Mesenteric fat pad (tissue), 1 donor: Measurements from ENCODE around the gene DTX2. TPM values are rescaled to one million over a fixed set of nuclear protein-coding genes. Genes with fewer than 3 reads are reported as not detected.
"Not testable (repeated sequence)": the region's sequence is repeated elsewhere in the genome, so short reads cannot be mapped to it uniquely, and the experiment has no call there.

ENCODE experiments used
- DNase-seq: peaks from one replicate; pipeline ENCODE4 v3.0.0-alpha.2; 2020; ENCODE audit warnings: low spot score
- total RNA-seq: library from RNA; stranded (reverse); fragmentation: NEBNext Ultra II Directional; extraction: Animal tissue kit (Norgen Biotek cat#: 25700); gene quantifications from one replicate; pipeline ENCODE4 v1.2.1, GENCODE V29; 2021
- donor health status: DM: yes; HTN: yes; CAD: no.

DTX2 gene
- total RNA-seq, 1 donor from 2014 or later = 35.0 TPM

DNA sequence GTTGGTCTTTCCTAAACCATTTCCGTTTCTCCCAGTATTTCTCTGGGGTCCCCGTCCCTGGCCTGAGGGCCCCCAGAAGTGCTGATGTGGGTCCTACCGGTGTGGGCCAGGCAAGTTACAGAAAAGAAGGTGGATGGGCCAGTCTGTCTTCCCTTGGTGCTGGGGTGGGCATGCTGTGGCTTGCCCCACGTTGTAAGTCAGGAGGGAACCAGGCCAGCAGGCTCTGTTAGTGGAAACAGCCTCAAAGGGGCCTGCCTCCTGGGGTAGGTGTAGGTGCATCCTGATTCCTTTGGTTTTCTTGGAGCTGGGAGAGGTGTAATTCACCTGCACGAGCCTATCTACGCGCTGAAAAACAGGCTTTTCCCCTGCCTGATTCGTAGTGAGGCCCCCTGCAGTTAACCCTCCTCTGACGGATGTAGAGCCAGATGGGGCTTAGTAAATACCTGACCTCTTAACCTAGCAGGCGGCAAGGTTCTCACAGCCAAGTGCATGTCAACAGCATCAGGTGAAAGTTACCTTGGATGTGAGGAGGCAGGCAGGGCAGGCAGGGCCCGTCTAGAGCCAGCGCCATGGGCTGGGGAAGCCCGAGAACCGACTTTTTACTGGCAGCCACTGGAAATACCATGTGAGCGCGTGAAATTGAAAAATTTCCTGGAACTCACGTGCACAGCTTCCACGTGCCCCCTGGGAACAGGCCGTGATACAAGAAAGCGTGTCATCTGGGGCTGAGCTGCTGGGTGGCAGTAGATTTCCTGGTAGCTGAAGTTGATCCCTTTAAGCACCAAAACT is 24.5 kb downstream of the DTX2 start:
- DNase-seq = not testable (repeated sequence)

- not testable (repeated sequence) for DNase-seq
Observed at GRCh38 chr7:76486618-76487017, 25.1 kb downstream of the DTX2 start.

GRCh38 chr7:76487969-76488368 is 26.5 kb downstream of the DTX2 start:
- not testable (repeated sequence) for DNase-seq

- DNase-seq = not testable (repeated sequence)
Observed at GRCh38 chr7:76492139-76492538, 30.6 kb downstream of the DTX2 start.

- not testable (repeated sequence) for DNase-seq
Observed at GRCh38 chr7:76495717-76496116, 34.2 kb downstream of the DTX2 start.

DNA sequence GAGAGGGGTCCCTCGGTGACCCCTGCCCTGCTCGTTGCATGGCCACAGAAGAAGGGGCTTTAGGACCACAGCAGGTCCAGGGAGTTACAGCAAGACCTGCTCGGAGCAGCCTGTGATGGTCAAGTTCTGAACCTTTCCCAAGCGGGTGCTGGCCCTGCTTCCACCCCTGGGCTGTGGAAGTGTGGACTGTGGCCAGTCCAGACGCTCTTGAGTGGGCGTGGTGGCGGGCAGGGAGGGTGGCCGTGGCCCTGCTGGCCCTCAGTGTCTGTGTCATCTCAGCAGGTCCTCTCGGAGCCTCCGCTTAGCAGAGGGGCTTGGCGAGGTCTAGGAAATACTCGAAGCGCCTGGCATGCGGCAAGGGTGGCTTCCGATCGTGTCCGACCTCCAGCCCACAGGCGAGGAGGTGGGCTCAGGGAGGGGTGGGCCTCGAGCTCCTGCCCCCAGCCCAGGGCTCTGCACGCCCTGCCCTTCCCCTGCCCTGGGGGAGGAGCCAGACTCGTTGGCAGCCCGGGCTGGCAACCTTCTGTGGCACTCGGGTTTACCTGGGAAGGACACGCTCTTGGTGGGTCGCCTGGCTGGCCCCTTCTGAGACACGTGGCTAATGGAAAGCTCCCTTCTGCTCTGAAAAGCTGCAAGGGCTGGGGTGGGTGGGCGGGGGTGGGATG is 36.5 kb downstream of the DTX2 start:
- not testable (repeated sequence) for DNase-seq

DNA sequence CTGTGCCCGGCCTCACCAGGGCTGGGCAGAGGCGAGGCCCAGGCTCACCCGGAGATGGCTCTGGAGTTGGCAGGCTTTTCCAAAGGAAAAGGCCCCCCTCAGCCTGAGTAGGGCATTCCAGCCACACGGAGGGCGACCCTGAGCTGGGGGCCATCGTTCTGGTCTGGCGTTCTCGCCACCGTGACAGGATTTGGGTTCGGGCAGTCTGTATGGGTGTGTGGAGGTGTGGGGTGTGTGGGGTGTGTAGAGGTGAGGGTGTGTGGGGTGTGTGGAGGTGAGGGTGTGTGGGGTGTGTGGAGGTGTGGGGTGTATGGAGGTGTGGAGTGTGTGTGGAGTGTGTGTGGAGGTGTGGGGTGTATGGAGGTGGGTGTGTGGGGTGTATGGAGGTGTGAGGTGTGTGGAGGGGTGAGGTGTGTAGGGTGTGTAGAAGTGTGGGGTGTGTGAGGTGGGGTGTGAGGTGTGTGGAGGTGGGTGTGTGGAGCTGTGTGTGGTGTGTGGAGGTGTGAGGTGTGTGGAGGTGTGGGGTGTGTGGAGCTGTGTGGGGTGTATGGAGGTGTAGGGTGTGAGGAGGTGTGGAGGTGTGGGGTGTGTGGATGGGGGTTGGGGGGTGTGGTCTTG is 37.2 kb downstream of the DTX2 start:
- DNase-seq = not testable (repeated sequence)

DNA sequence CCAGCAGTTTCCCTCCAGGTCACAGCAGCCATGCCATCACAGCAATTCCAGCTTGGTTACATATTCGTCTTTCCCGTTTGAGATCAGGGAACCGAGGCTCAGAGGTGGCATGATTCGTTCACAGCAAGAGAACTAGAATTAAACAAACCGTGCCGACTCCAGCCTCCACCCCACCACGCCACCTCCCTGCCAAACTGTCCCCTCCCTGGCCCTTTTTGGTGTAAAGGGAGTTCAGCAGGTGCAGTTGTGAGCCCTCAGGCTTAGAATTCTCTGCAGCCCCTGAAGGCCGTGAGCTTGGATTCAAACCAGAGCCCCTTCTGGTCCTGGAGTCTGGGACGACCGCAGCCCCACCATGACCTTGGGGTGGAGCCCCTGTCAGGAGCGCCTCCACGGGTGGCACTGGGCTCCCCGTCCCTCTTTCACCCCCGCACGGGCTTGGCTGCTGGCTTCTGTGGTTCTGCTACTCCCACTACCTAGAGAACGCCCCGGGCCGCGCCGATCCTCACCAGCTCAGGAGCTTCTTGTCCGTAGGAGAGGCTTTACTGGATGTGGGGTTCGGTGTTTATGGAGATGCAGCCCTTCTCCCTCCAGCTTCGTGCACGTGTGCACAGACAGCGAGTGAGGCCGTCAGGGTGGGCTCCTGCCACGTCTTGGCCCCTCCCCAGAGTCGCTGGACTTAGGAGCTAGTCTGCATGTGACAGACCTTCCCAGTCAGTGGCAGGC is 37.9 kb downstream of the DTX2 start:
- not testable (repeated sequence) for DNase-seq

DNA sequence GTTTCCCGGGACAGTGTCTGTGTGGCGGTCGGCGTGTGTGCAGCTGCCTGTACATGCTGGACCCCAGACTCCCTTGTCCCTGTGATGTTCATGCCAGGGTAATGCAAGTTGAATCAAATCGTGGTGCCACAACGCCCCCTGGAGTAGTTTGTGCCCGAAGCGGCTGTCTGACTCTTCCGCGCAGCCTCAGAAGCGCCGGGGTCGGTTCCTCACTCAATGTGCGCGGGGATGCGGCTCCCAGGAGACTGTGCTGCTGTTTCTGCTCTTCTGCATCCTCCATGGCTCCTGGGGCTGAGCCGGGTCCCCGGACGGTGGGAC is 38.4 kb downstream of the DTX2 start:
- not testable (repeated sequence) for DNase-seq

GRCh38 chr7:76502224-76502623 is 40.7 kb downstream of the DTX2 start:
- DNase-seq = not testable (repeated sequence)

DNA sequence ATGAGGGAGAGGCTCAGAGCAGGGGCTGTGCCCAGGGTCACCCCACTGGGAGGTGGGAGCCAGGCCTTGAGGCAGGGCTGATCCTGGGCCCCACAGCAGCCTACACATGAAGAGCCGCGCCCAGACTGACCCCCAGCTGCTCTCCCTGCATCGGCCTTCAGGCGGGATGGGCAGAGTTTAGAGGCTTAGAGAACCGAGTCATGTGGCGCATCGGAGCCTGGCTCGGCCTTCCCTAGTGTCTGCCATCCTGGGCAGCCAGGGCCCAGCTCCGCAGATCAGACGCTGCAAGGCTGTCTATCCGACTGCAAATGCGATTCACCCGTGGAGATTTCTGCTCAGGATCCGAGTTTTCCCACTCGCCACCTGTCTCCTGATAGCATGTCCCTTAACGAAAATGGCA is 41.3 kb downstream of the DTX2 start:
- DNase-seq = not testable (repeated sequence)

- not testable (repeated sequence) for DNase-seq
Observed at GRCh38 chr7:76503244-76503643, 41.7 kb downstream of the DTX2 start.

DNA sequence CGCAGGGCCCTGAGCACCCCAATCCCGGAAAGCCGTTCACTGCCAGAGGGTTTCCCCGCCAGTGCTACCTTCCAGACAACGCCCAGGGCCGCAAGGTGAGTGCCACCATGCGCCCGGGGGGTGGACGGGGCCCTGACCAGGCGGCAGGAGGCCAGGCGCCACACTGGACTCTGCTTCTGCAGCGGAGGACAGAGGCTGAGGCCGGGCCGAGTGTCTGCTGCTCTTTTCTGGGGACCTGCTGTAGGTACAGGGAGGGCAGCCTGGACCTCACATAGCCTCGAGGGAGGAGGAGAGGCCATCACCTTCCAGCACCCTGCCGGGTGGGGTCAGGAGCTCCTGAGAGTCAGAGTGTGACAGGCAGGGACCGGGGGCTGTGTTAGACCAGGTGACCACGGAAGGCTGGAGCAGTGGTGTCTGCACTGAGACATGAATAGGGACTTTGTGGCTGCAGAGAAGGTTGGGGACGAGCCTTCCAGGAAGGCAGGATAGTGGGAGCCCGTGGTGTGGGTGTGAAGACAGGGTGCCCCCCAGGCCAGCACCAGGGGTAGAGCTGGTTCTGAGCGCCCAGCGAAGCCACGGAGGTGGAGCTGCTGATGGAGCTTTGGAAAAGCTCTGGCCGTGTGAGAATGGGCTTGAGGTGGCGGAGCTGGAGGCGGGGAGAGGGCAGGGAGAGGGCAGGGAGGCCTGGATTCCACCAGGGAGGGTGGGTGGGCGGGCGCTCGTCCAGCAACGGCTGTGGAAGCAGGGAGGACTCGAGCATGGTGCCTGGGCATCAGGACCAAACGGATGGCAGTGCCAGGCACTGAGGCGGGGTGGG is 43.0 kb downstream of the DTX2 start:
- DNase-seq = peak; percentile 69

DNA sequence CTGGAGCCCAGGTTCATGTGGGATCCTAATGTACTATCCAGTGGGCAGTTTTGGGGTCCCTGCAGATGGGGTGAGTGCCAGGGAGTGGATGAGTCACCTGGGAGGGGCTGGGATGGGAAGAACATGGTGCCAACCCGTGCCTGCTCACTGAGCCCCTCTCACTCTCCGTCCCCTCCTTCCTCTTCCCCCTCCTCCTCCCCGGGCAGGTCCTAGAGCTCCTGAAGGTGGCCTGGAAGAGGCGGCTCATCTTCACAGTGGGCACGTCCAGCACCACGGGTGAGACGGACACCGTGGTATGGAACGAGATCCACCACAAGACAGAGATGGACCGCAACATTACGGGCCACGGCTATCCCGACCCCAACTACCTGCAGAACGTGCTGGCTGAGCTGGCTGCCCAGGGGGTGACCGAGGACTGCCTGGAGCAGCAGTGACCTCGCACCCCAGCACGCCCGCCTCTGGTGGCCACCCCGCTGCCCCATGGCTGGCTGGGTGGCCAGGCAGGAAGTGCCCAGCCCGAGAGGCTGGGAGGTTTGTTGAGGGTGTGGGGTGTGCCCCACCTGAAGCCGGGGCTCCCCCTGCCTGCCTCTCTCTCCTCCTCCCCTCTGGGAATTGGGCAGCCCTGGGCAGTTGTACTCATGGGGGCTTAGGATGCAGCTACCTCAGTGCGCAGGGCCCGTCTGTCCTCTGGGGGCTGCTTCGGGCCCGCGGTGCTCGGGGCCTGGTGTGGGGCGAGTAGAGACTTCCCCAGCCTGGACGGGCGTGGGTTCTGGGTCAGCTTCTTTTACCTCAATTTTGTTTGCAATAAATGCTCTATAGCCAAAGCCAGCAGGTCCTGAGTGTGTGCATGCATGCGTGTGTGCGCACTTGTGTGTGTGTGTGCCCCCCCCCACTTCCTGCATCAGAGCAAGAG is 43.9 kb downstream of the DTX2 start:
- peak; percentile 81 for DNase-seq

GRCh38 chr7:76506081-76506440 is 44.6 kb downstream of the DTX2 start:
- DNase-seq = no peak

DNA sequence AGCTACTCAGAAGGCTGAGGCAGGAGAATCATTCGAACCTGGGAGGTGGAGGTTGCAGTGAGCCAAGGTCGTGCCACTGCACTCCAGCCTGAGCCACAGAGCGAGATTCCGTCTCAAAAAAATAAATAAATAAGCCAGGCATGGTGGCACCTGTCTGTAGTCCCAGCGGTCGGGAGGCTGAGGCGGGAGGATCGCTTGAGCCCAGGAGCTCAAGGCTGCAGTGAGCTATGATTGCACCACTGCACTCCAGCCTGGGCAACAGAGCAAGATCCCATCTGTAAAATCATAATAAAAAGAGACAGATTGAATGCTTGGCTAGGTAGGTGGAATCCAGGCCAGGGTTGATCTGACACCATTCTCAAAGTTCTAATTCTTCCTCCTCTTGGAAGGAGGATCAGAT is 45.1 kb downstream of the DTX2 start:
- not testable (repeated sequence) for DNase-seq

- DNase-seq = peak; percentile 20
Observed at GRCh38 chr7:76507723-76508406, 46.4 kb downstream of the DTX2 start.

- peak; percentile 77 for DNase-seq
Observed at GRCh38 chr7:76509931-76510877, 48.7 kb downstream of the DTX2 start, which contains the start of gene UPK3B. Gene UPK3B, plus strand, starts transcription at chr7:76510552. Its CDS starts 101 bp downstream, at chr7:76510653.
